ENCODE data around the gene BHMT2. TPM values are rescaled to one million over a fixed set of nuclear protein-coding genes. Genes with fewer than 3 reads are reported as not detected.

The BHMT2 gene
- polyA plus RNA-seq (2012; ENCODE audit: insufficient read length, low read depth): not detected

GRCh38 chr5:79069488-79070349 lies at the start of gene BHMT2, which contains the start of gene DMGDH:
Gene BHMT2 (plus strand): TSS chr5:79069767. CDS start chr5:79069783, 16 bp downstream.
Gene DMGDH (minus strand): TSS chr5:79069674. CDS start chr5:79069620, 54 bp downstream.
- TF ChIP-seq REST (IDR thresholded peaks at IDR 0.05; ENCODE audit: insufficient read depth in 1 of 2, low read depth in 2 of 2, low read length in 2 of 2) (no peak), SIN3A (IDR thresholded peaks at IDR 0.05; ENCODE audit: borderline replicate concordance, insufficient read depth, low read length) (no peak), POLR2AphosphoS5 (IDR thresholded peaks at IDR 0.05; ENCODE audit: low read depth, low read length) (no peak), FOXP2 (optimal IDR thresholded peaks at IDR 0.05; ENCODE audit: borderline replicate concordance, extremely low read depth, extremely low read length, insufficient read depth) (no peak), TAF1 (IDR thresholded peaks at IDR 0.05; ENCODE audit: borderline replicate concordance, insufficient read depth, low read length) (no peak)

- no peak for TF ChIP-seq REST (IDR thresholded peaks at IDR 0.05; ENCODE audit: insufficient read depth in 1 of 2, low read depth in 2 of 2, low read length in 2 of 2)
Measured at GRCh38 chr5:79020861-79021561, 48.6 kb upstream of the BHMT2 start.

- TF ChIP-seq FOXP2 (optimal IDR thresholded peaks at IDR 0.05; ENCODE audit: borderline replicate concordance, extremely low read depth, extremely low read length, insufficient read depth): no peak
- TF ChIP-seq REST (IDR thresholded peaks at IDR 0.05; ENCODE audit: insufficient read depth in 1 of 2, low read depth in 2 of 2, low read length in 2 of 2): no peak
- no peak for TF ChIP-seq TAF1 (IDR thresholded peaks at IDR 0.05; ENCODE audit: borderline replicate concordance, insufficient read depth, low read length)
- TF ChIP-seq SIN3A (IDR thresholded peaks at IDR 0.05; ENCODE audit: borderline replicate concordance, insufficient read depth, low read length): no peak
- TF ChIP-seq POLR2AphosphoS5 (IDR thresholded peaks at IDR 0.05; ENCODE audit: low read depth, low read length): no peak
Measured at GRCh38 chr5:79021753-79022152, 47.8 kb upstream of the BHMT2 start.

- TF ChIP-seq REST (IDR thresholded peaks at IDR 0.05; ENCODE audit: insufficient read depth in 1 of 2, low read depth in 2 of 2, low read length in 2 of 2) (no peak), POLR2AphosphoS5 (IDR thresholded peaks at IDR 0.05; ENCODE audit: low read depth, low read length) (no peak), SIN3A (IDR thresholded peaks at IDR 0.05; ENCODE audit: borderline replicate concordance, insufficient read depth, low read length) (no peak), FOXP2 (optimal IDR thresholded peaks at IDR 0.05; ENCODE audit: borderline replicate concordance, extremely low read depth, extremely low read length, insufficient read depth) (no peak), TAF1 (IDR thresholded peaks at IDR 0.05; ENCODE audit: borderline replicate concordance, insufficient read depth, low read length) (no peak)
Measured at GRCh38 chr5:79022771-79023170, 46.8 kb upstream of the BHMT2 start.
